KG1 (cell line): ENCODE measurements around the gene ADGRL3.
"Not testable (repeated sequence)": the region's sequence is repeated elsewhere in the genome, so short reads cannot be mapped to it uniquely, and the experiment has no call there.

Experiments
- DNase-seq: peaks from one replicate; lab custom pipeline; 2025; lab: John Stamatoyannopoulos, UW

Gene ADGRL3

DNA sequence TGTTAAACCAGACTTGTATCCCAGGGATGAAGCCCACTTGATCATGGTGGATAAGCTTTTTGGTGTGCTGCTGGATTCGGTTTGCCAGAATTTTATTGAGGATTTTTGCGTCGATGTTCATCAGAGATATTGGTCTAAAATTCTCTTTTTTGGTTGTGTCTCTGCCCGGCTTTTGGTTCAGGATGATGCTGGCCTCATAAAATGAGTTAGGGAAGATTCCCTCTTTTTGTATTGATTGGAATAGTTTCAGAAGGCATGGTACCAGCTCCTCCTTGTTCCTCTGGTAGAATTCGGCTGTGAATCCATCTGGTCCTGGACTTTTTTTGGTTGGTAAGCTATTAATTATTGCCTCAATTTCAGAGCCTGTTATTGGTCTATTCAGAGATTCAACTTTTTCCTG lies 556.8 kb downstream of the ADGRL3 start:
- not testable (repeated sequence) for DNase-seq

- DNase-seq, result not testable (repeated sequence)
Measured at GRCh38 chr4:61757983-61758382, 557.9 kb downstream of the ADGRL3 start.

DNA sequence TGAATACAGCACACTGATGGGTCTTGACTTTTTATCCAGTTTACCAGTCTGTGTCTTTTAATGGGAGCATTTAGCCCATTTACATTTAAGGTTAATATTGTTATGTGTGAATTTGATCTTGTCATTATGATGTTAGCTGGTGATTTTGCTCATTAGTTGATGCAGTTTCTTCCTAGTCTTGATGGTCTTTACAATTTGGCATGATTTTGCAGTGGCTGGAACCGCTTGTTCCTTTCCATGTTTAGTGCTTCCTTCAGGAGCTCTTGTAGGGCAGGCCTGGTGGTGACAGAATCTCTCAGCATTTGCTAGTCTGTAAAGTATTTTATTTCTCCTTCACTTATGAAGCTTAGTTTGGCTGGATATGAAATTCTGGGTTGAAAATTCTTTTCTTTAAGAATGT lies 558.5 kb downstream of the ADGRL3 start:
- not testable (repeated sequence) for DNase-seq

- DNase-seq, result not testable (repeated sequence)
Measured at GRCh38 chr4:61759245-61759644, 559.1 kb downstream of the ADGRL3 start.

DNA sequence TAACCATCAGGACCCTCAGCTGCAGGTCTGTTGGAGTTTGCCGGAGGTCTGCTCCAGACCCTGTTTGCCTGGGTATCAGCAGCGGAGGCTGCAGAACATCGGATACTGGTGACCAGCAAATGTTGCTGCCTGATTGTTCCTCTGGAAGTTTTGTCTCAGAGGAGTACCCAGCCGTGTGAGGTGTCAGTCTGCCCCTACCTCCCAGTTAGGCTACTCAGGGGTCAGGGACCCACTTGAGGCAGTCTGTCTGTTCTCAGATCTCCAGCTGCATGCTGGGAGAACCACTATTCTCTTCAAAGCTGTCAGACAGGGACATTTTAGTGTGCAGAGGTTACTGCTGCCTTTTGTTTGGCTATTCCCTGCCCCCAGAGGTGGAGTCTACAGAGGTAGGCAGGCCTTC lies 559.8 kb downstream of the ADGRL3 start:
- DNase-seq, result not testable (repeated sequence)

GRCh38 chr4:61760820-61761219 lies 560.7 kb downstream of the ADGRL3 start:
- DNase-seq, result no peak

DNA sequence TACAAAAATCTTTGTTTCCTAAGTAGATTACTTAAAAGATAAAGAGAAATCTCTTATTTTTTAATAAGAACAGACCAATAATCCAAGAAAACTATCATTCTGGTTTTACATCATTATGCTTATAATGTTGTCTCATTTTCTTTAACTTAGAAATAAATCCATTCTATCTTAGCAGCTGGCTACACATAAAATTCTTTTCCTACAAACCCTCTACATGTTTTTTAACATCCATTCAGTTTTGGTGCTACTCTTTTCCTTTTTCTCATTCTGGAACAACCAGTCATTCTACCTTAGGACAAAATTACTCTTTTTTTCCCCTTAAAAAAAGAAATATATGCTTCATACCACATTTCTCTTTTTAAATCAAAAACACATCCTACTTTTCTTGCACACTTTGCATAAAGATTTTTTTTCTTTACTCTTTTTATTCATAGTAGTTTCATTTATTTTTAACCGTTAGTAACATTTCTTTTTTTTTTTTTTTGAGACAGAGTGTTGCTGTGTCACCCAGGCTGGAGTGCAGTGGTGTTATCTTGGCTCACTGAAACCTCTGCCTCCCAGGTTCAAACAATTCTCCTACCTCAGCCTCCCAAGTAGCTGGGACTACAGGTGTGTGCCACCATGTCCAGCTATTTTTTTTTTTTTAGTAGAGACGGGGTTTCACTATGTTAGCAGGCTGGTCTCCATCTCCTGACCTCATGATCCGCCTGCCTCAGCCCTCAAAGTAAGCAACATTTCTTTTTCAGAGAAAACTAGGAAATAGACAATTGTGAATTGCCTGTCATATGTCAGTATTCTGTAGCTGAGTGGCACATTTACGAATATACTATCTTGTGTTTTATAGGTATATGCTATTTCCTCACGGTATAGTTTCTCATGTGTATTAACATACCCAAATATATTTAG lies 562.8 kb downstream of the ADGRL3 start:
- no peak for DNase-seq

DNA sequence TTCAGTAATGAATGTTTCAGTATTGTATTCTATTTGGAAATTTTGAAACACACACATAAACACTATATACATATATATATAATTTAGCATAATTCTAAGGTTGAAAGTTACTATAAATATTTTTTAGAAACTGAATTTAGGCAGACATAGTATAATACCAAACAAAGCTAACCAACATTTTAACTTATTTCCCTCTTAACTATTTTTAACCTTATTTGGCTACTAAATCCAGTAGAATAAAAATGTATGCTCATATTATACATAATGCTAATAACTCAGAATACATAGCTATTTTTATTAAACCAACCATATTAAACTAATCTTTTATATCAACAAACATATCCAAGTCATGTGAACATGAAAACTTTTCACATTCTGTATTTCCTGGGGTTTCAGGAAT lies 563.6 kb downstream of the ADGRL3 start:
- no peak for DNase-seq

DNA sequence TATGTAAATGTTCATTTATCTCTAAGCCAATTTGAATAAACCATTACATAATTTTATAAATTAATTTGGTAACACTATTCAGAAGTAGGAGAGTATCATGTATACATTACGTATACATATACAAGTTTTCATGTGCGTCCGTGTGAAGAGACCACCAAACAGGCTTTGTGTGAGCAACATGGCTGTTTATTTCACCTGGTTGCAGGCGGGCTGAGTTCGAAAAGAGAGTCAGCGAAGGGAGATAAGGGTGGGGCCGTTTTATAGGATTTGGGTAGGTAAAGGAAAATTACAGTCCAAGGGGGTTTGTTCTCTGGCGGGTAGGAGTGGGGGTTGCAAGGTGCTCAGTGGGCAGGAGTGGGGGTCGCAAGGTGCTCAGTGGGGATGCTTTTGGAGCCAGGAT lies 564.0 kb downstream of the ADGRL3 start:
- not testable (repeated sequence) for DNase-seq

- not testable (repeated sequence) for DNase-seq
Measured at GRCh38 chr4:61769444-61770167, 569.5 kb downstream of the ADGRL3 start.

GRCh38 chr4:61770456-61770855 lies 570.3 kb downstream of the ADGRL3 start:
- DNase-seq, result no peak

GRCh38 chr4:61771056-61771455 lies 570.9 kb downstream of the ADGRL3 start:
- DNase-seq, result no peak

GRCh38 chr4:61772126-61772525 lies 572.0 kb downstream of the ADGRL3 start:
- DNase-seq, result no peak

DNA sequence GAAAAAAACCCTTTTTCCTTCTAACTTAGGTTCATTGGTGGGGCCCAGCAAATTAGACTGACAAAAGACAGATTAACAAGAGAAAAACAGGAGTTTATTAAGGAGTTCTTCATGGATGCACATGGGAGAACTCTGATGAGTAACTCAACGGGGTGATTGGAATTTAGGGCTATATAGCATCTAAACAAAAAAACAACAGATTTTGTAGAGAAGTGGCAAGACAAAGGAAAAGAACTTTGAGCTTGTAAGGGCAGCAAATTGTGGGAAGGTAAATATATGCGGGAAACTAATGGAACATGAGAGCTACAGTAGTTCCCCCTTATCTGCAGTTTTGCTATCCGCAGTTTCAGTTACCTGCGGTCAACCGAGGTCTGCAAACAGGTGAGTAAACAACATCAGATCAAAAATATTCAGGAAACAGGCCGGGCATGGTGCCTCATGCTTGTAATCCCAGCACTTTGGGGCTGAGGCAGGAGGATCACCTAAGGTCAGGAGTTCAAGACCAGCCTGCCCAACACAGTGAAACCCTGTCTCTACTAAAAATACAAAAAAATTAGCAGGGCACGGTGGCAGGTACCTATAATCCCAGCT lies 573.6 kb downstream of the ADGRL3 start:
- DNase-seq, result no peak

DNA sequence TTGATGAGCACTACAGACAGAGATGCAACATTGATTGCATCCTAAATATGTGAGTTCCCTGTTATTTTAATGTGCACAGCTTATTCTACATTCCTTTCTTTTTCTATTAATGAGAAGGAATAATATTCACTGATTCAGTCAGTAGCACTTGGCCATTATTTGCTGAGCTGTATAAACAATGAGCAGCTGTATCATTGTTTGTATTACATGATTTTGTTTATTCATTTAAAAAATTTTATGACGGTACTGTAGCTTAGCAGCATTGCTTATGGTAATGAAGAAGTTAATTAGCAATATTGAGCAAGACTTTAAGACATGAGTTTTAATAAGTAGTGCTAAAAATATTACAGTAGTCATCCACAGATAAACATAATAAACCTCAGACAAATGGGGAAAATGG lies 582.0 kb downstream of the ADGRL3 start:
- DNase-seq, result no peak

DNA sequence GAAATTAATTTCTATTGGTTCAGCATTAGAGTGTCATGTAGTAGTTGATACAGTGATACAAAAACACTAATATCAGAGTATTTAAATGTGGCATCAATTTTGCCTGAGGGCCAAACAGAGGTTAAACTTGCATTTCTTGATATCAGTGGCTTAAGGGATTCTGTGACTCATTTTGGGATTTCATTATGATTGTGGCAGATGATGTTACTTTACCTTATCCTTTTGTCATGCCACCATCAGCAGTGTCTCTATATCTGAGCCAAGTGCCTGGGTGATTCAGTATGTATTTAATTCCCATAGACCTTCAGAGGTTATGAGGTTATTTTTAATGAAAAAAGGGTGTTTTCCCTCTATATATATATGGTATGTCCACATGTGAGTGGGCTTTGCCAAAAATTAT lies 582.9 kb downstream of the ADGRL3 start:
- no peak for DNase-seq

- DNase-seq, result no peak
Measured at GRCh38 chr4:61785761-61786160, 585.6 kb downstream of the ADGRL3 start.

DNA sequence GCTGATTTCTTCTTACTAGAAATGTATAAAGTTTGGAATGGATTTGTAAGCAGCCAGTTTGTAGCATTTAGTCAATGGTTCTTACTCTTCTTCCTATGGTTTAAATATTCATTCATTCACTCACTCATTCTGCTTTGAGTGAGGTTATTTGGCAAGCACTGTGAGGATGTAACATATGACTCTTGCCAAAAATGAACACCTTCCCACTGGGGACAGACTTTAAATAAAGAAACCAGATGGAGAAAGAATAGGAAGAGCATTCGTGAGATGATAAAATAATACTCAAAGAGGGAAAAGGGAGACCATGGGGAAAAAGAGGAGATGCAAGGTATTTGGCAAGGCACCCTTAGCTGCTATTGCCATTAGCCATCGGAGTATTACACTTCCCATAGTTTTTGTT lies 586.1 kb downstream of the ADGRL3 start:
- DNase-seq, result no peak

DNA sequence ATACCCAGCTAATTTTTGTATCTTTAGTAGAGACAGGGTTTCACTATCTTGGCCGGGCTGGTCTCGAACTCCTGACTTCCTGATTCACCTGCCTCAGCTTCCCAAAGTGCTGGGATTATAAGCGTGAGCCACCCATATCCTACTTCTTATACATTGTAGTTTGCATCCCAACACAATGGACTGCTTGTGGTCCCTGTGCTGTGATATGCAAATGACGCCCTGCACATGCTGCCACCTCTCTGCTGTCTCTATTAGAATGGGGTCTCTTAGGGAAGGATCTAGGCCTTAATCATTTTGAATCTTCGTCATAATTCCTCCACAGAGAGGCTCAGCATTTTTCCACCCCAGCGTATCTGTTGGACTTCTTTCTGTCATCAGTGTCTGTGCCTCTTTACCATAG lies 595.9 kb downstream of the ADGRL3 start:
- no peak for DNase-seq

DNA sequence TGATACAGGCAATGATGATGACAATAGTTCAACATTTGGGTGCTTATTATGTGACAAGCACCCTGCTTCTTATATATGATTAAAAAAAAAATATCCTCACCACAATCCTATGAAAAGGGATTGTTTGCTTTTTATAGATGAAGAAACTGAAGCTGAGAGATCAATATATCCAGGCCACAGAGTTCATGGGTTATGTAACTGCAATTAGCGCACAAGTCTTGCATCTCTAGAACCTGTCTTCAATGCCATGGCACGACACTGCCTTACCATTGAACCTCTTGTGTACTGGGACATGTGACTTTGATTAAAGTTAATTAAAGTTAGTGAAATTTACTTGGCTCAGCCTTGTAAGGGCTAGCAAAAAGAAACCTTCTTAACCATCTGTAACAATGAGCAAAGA lies 599.7 kb downstream of the ADGRL3 start:
- no peak for DNase-seq

DNA sequence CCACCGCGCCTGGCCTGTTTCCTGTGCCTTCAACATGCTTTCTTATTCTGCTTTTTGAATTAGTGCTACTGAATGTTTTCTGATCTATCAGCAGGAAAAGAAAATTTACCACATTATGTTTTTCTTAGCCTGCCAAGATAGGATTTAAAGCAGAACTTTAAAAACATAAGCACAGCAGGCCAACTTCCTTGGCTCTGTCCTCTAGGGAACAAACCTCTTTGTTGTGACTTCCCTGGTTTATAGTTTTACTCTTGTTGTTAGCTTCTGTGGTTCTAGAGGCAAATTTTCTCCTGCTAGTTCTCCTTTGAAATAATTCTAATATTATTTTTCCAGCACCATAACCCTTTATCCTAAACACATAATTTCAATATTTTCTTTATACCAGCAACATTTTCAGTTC lies 605.1 kb downstream of the ADGRL3 start:
- DNase-seq, result no peak

DNA sequence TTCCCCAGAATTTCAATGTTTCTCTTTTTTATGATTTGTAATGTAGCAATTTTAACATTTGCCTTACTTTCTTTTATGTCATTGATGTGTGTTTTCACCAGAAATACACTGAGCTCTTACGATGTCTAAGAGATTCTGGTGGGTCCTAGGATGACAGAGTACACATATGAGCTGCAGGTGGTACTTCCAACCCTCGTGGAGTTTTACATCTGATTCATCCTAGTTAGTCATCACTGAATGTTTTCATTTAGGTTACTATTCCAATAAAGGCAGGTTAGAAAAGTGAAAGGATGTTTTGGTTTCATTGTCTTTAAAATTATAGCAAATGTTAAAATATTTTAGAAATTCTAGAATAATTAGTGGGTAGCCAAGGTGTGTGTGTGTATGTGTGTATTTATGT lies 605.9 kb downstream of the ADGRL3 start:
- DNase-seq, result no peak

- DNase-seq, result no peak
Measured at GRCh38 chr4:61812171-61812570, 612.0 kb downstream of the ADGRL3 start.
